Measurements from ENCODE around the gene ITGA6. TPM values are rescaled to one million over a fixed set of nuclear protein-coding genes. Genes with fewer than 3 reads are reported as not detected.

ITGA6 gene
- total RNA-seq, 1 experiment from 2014 or later = 75.9 TPM

DNA sequence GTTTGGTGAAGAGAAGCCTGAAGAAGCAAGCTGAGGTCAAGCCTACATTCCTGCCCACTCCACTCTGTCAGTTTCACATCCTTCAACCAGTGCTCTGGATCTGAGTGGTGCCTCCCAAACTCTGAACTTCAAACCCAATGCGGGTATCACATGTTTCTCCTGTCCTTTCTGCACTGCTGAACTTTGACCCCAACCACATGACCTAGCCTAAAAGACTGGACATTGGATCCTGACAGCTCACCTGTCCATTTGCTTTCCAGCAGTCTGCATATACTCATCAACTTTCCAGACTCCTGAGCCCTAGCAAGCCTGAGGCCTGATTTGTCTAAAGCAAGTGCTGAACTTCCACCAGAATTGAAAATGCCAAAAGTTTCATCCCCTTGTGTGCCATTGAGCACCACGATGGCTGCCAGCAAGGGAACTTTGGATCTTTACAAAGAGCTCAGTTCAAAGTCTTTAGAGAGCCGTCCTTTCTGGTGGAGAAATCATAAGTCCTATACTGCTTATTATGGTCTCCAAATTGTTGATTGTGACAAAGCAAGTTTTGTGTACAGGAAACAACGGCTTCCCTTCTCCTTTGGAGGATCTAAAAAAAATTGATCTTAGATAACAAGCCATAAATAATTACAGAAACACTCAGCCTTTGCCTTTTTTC, 37.6 kb upstream of the ITGA6 start:
- no peaks in the 10 kb centered on the region for H3K36me3 ChIP-seq (ENCODE audit: control insufficient read depth, insufficient read depth, low read length)
- DNase-seq (ENCODE audit: low read depth, low spot score) (no peak), ATAC-seq (no peak)
- H3K27ac ChIP-seq (ENCODE audit: low read length) = no peak overlapping the region
- intact Hi-C loops (cut with micrococcal nuclease; ENCODE audit: unreplicated experiment) = no loop called here
- H3K4me3 ChIP-seq (ENCODE audit: low read depth in 2 of 2, low read length in 2 of 2) = no peak overlapping the region
- H3K4me1 ChIP-seq (ENCODE audit: control insufficient read depth, insufficient read depth, low read length) = no peaks in the 10 kb centered on the region
- in situ Hi-C loops (cut with HindIII; ENCODE audit: low pct_unique_long_range_greater_than_20kb, low sequenced_read_pairs) = no loop called here
- CTCF ChIA-PET = no interaction called here
- H3K27me3 ChIP-seq (ENCODE audit: control insufficient read depth, insufficient read depth, low read length) = no peaks in the 10 kb centered on the region; the same call in 1 of the 2 replicates
- BruUV-seq (replicated peaks) = no TSS peak
- H3K9me3 ChIP-seq (ENCODE audit: control insufficient read depth, insufficient read depth, low read depth, low read length) = no peaks in the 10 kb centered on the region
- TF ChIP-seq TCF7L2 (IDR thresholded peaks at IDR 0.05; ENCODE audit: low read depth, low read length) = no peak
- POLR2A ChIA-PET = no interaction called here

DNA sequence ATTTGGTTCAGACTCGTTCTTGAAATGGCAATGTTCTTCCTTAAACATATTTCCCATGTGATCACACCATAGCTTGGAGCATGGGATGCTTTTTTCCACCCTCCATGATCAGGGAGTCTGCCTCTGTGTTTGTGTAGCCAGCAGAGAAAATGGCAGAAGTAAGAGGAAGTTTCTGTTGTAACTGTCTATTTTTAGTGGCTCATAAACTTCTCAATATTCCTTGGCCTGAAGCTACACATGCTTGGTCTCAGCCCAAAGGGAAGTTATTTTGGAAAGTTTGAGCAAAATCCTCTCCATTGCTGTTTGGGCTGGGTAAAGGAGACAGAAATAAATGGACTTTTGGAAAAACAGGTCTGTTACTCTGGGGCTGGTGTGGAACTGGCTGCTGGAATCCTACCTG, 33.4 kb upstream of the ITGA6 start:
- no peaks in the 10 kb centered on the region for H3K4me1 ChIP-seq (ENCODE audit: control insufficient read depth, insufficient read depth, low read length)
- no peak overlapping the region for H3K27ac ChIP-seq (ENCODE audit: low read length)
- TF ChIP-seq, protein P1, sequence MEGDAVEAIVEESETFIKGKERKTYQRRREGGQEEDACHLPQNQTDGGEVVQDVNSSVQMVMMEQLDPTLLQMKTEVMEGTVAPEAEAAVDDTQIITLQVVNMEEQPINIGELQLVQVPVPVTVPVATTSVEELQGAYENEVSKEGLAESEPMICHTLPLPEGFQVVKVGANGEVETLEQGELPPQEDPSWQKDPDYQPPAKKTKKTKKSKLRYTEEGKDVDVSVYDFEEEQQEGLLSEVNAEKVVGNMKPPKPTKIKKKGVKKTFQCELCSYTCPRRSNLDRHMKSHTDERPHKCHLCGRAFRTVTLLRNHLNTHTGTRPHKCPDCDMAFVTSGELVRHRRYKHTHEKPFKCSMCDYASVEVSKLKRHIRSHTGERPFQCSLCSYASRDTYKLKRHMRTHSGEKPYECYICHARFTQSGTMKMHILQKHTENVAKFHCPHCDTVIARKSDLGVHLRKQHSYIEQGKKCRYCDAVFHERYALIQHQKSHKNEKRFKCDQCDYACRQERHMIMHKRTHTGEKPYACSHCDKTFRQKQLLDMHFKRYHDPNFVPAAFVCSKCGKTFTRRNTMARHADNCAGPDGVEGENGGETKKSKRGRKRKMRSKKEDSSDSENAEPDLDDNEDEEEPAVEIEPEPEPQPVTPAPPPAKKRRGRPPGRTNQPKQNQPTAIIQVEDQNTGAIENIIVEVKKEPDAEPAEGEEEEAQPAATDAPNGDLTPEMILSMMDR (IDR thresholded peaks at IDR 0.05) = no peak
- no peak for TF ChIP-seq TCF7L2 (IDR thresholded peaks at IDR 0.05; ENCODE audit: low read depth, low read length)
- TF ChIP-seq, protein P2, sequence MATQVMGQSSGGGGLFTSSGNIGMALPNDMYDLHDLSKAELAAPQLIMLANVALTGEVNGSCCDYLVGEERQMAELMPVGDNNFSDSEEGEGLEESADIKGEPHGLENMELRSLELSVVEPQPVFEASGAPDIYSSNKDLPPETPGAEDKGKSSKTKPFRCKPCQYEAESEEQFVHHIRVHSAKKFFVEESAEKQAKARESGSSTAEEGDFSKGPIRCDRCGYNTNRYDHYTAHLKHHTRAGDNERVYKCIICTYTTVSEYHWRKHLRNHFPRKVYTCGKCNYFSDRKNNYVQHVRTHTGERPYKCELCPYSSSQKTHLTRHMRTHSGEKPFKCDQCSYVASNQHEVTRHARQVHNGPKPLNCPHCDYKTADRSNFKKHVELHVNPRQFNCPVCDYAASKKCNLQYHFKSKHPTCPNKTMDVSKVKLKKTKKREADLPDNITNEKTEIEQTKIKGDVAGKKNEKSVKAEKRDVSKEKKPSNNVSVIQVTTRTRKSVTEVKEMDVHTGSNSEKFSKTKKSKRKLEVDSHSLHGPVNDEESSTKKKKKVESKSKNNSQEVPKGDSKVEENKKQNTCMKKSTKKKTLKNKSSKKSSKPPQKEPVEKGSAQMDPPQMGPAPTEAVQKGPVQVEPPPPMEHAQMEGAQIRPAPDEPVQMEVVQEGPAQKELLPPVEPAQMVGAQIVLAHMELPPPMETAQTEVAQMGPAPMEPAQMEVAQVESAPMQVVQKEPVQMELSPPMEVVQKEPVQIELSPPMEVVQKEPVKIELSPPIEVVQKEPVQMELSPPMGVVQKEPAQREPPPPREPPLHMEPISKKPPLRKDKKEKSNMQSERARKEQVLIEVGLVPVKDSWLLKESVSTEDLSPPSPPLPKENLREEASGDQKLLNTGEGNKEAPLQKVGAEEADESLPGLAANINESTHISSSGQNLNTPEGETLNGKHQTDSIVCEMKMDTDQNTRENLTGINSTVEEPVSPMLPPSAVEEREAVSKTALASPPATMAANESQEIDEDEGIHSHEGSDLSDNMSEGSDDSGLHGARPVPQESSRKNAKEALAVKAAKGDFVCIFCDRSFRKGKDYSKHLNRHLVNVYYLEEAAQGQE (IDR thresholded peaks at IDR 0.05; ENCODE audit: insufficient read depth in 1 of 2, low read depth in 2 of 2, low read length in 1 of 2) = no peak
- no peak for TF ChIP-seq SIN3A (IDR thresholded peaks at IDR 0.05; ENCODE audit: borderline replicate concordance, insufficient read depth, low read depth, low read length)
- no peak for TF ChIP-seq POLR2AphosphoS5 (IDR thresholded peaks at IDR 0.05; ENCODE audit: low read depth, low read length)
- in situ Hi-C loops (cut with HindIII; ENCODE audit: low pct_unique_long_range_greater_than_20kb, low sequenced_read_pairs) = no loop called here
- no peak for ATAC-seq
- BruUV-seq (replicated peaks) = no TSS peak
- POLR2A ChIA-PET = no interaction called here
- intact Hi-C loops (cut with micrococcal nuclease; ENCODE audit: unreplicated experiment) = no loop called here
- peaks cover 2% of the 10 kb centered on the region; the same call in 1 of the 2 replicates for H3K27me3 ChIP-seq (ENCODE audit: control insufficient read depth, insufficient read depth, low read length)
- H3K36me3 ChIP-seq (ENCODE audit: control insufficient read depth, insufficient read depth, low read length) = no peaks in the 10 kb centered on the region
- no peaks in the 10 kb centered on the region for H3K9me3 ChIP-seq (ENCODE audit: control insufficient read depth, insufficient read depth, low read depth, low read length)
- H3K4me3 ChIP-seq (ENCODE audit: low read depth in 2 of 2, low read length in 2 of 2) = no peak overlapping the region
- no peak for DNase-seq (ENCODE audit: low read depth, low spot score)
- CTCF ChIA-PET = no interaction called here

DNA sequence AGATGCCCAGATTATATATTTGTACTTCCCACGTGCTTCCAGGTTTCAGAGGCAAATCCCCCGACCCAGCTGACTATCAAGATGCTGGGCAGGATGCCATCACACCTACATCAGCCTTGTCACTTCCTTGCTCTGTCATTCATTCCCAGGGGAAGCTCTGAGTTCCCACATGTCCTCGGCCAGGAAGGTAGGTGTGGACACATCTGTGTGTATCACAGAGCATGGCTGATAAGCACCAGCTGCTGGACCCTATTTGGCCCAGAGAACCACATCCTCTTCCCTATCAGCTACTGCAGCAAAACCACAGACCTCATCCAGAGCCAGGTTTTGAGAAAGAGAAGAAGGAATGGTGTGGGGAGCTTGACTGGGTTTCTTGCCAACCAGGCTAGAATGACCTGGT, 31.9 kb upstream of the ITGA6 start:
- ChIA-PET CTCF (no interaction called here), POLR2A (interaction anchor here (0.6 kb wide), 1 partner anchor 18 kb away, joined by 8 read pairs; no protein-coding TSS in a partner anchor)
- intact Hi-C loops (cut with micrococcal nuclease; ENCODE audit: unreplicated experiment) = no loop called here
- Histone ChIP-seq H3K4me1 (ENCODE audit: control insufficient read depth, insufficient read depth, low read length) (no peaks in the 10 kb centered on the region), H3K36me3 (ENCODE audit: control insufficient read depth, insufficient read depth, low read length) (no peaks in the 10 kb centered on the region), H3K4me3 (ENCODE audit: low read depth in 2 of 2, low read length in 2 of 2) (no peak overlapping the region), H3K27me3 (ENCODE audit: control insufficient read depth, insufficient read depth, low read length) (peaks cover 2% of the 10 kb centered on the region; the same call in 1 of the 2 replicates), H3K27ac (ENCODE audit: low read length) (no peak overlapping the region), H3K9me3 (ENCODE audit: control insufficient read depth, insufficient read depth, low read depth, low read length) (no peaks in the 10 kb centered on the region)
- TF ChIP-seq SIN3A (IDR thresholded peaks at IDR 0.05; ENCODE audit: borderline replicate concordance, insufficient read depth, low read depth, low read length) (no peak), POLR2AphosphoS5 (IDR thresholded peaks at IDR 0.05; ENCODE audit: low read depth, low read length) (no peak), TCF7L2 (IDR thresholded peaks at IDR 0.05; ENCODE audit: low read depth, low read length) (no peak)
- TF ChIP-seq, protein P1 (IDR thresholded peaks at IDR 0.05) = no peak
- TF ChIP-seq, protein P2 (IDR thresholded peaks at IDR 0.05; ENCODE audit: insufficient read depth in 1 of 2, low read depth in 2 of 2, low read length in 1 of 2) = no peak
- no TSS peak for BruUV-seq (replicated peaks)
- ATAC-seq = no peak
- DNase-seq (ENCODE audit: low read depth, low spot score) = no peak
- in situ Hi-C loops (cut with HindIII; ENCODE audit: low pct_unique_long_range_greater_than_20kb, low sequenced_read_pairs) = no loop called here
